Thoracic aorta (tissue), 2 donors: ENCODE data around the gene RAB36. TPM values are rescaled to one million over a fixed set of nuclear protein-coding genes. Genes with fewer than 3 reads are reported as not detected.

ENCODE experiments used
- ATAC-seq: fragments of 150-250 bp; one replicate; pipeline ENCODE4 v1.8.0; 2017; ENCODE audit warnings: low read depth; ENCODE audit not compliant: insufficient number of reproducible peaks, low FRiP score
- DNase-seq: peaks from one replicate; pipeline ENCODE4 v3.0.0-alpha.2; 2020; ENCODE audit warnings: low spot score
- H3K27ac ChIP-seq, 2 donors: fragments of 200-600 bp; sonication (generic); 1 replicate in 1 of 2; 2 replicates in 1 of 2; pipeline ENCODE4 v1.5.1; 2016; ENCODE audit warnings: mild to moderate bottlenecking in 2 of 2, moderate library complexity in 2 of 2
- H3K27me3 ChIP-seq: fragments of 200-600 bp; sonication (generic); replicated peaks from 2 replicates; pipeline ENCODE4 v1.6.0; 2016; ENCODE audit warnings: mild to moderate bottlenecking; ENCODE audit not compliant: insufficient read depth
- H3K36me3 ChIP-seq: fragments of 200-600 bp; sonication (generic); one replicate; pipeline ENCODE4 v1.5.1; 2016
- H3K4me1 ChIP-seq, 2 donors: fragments of 200-600 bp; sonication (generic); 1 replicate in 1 of 2; 2 replicates in 1 of 2; pipeline versions ENCODE4 v1.5.1 to v1.6.0; 2016; ENCODE audit warnings: low read depth in 2 of 2, mild to moderate bottlenecking in 1 of 2; ENCODE audit not compliant: control insufficient read depth in 1 of 2
- H3K4me3 ChIP-seq: fragments of 200-600 bp; sonication (generic); 2 replicates; pipeline ENCODE4 v1.5.1; 2016; ENCODE audit warnings: mild to moderate bottlenecking
- H3K9me3 ChIP-seq: fragments of 200-600 bp; sonication (generic); 2 replicates; pipeline ENCODE4 v1.5.1; 2016
- CTCF ChIP-seq: fragments of 200-600 bp; sonication (generic); IDR thresholded peaks from one replicate; pipeline ENCODE4 v1.5.1; 2019; ENCODE audit warnings: antibody characterized with exemption
- total RNA-seq, 2 donors: library from RNA; depleted of rRNA; stranded (reverse); fragments of >200 nt; gene quantifications; one replicate each; pipeline versions ENCODE4 v1.1.0 to v1.2.3, GENCODE V29; 2016

RAB36 gene
- total RNA-seq, 2 donors from 2014 or later = 3.5 to 4.5 TPM

GRCh38 chr22:23098718-23099530, 46.4 kb upstream of the RAB36 start:
- DNase-seq (no peak), ATAC-seq (no peak)
- Histone ChIP-seq H3K4me1 (peaks cover 9 to 23% of the 10 kb centered on the region in 2 donors), H3K27me3 (no peaks in the 10 kb centered on the region), H3K4me3 (peak overlapping the region; percentile 22), H3K36me3 (no peaks in the 10 kb centered on the region), H3K27ac (peak overlapping the region; percentile 67 to 74), H3K9me3 (no peaks in the 10 kb centered on the region)
- no peak for TF ChIP-seq CTCF

GRCh38 chr22:23099531-23099804, 45.8 kb upstream of the RAB36 start:
- H3K27me3 ChIP-seq = no peaks in the 10 kb centered on the region
- H3K27ac ChIP-seq = peak overlapping the region; percentile 67 to 74
- TF ChIP-seq CTCF = no peak
- H3K4me1 ChIP-seq = peaks cover 9 to 23% of the 10 kb centered on the region in 2 donors
- no peaks in the 10 kb centered on the region for H3K9me3 ChIP-seq
- H3K36me3 ChIP-seq = no peaks in the 10 kb centered on the region
- ATAC-seq (no peak), DNase-seq (no peak)
- no peak overlapping the region for H3K4me3 ChIP-seq

- Histone ChIP-seq H3K27me3 (no peaks in the 10 kb centered on the region), H3K4me3 (no peak overlapping the region), H3K9me3 (no peaks in the 10 kb centered on the region), H3K36me3 (no peaks in the 10 kb centered on the region), H3K4me1 (peaks cover 9 to 23% of the 10 kb centered on the region in 2 donors), H3K27ac (no peak overlapping the region)
- no peak for ATAC-seq
- DNase-seq = no peak
- TF ChIP-seq CTCF = no peak
Observed at GRCh38 chr22:23100124-23100801, 45.0 kb upstream of the RAB36 start.

- H3K9me3 ChIP-seq = no peaks in the 10 kb centered on the region
- no peaks in the 10 kb centered on the region for H3K27me3 ChIP-seq
- no peak overlapping the region for H3K4me3 ChIP-seq
- ATAC-seq = no peak
- DNase-seq = no peak
- no peak for TF ChIP-seq CTCF
- peaks cover 9 to 23% of the 10 kb centered on the region in 2 donors for H3K4me1 ChIP-seq
- H3K36me3 ChIP-seq = no peaks in the 10 kb centered on the region
- no peak overlapping the region for H3K27ac ChIP-seq
Observed at GRCh38 chr22:23101524-23101923, 43.8 kb upstream of the RAB36 start.

- Histone ChIP-seq H3K27me3 (no peaks in the 10 kb centered on the region), H3K4me1 (peaks cover 9 to 23% of the 10 kb centered on the region in 2 donors), H3K4me3 (no peak overlapping the region), H3K9me3 (no peaks in the 10 kb centered on the region), H3K36me3 (no peaks in the 10 kb centered on the region), H3K27ac (no peak overlapping the region)
- no peak for ATAC-seq
- no peak for DNase-seq
- TF ChIP-seq CTCF = no peak
Observed at GRCh38 chr22:23102002-23102655, 43.1 kb upstream of the RAB36 start.
